DLD1 (cell line): ENCODE measurements around the gene RBM47.
"Not testable (repeated sequence)": the region's sequence is repeated elsewhere in the genome, so short reads cannot be mapped to it uniquely, and the experiment has no call there.

Experiments used
- in situ Hi-C: cut with HindIII; loops from 2 replicates; pipeline ENCODE4 v1.10.0; 2017; ENCODE audit warnings: low sequenced_read_pairs

RBM47 gene

DNA sequence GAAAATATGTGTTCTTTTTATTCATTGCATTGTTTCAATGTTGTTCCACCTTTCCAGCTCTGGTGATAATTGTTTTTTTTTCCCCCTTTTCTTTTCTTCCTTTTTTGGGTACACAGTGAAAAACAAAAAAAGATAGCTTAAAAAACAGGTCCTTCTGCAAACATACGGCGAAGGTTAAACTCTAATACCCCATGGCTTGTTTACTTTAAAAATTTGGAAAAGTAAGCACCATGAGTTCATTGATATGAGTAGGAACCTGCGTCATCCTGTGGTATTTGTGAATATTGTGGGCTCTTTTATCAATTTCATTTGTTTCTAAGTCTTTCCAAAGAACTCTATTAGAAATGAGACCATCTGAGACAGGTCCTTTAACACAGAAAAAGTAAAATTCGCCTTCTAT is 171.0 kb downstream of the RBM47 start:
- in situ Hi-C loops, result no loop called here

DNA sequence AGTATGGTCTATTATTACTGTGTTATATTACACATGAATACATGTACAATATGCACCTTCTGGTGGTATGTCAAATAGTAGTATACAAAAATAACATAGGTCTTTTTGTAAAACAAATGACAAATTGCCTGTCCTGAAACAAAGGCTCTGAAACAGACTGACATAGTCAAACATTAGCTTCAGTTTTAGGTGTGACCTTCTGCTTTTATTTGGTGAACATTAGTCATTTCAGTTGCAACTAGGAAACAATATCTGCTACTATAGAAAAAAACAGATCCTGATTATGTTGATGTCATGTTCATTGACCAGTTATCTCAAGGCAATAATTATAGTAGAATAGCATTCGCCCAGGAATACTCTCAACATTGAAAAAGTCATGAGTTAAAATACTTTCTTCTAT is 171.6 kb downstream of the RBM47 start:
- in situ Hi-C loops, result no loop called here

DNA sequence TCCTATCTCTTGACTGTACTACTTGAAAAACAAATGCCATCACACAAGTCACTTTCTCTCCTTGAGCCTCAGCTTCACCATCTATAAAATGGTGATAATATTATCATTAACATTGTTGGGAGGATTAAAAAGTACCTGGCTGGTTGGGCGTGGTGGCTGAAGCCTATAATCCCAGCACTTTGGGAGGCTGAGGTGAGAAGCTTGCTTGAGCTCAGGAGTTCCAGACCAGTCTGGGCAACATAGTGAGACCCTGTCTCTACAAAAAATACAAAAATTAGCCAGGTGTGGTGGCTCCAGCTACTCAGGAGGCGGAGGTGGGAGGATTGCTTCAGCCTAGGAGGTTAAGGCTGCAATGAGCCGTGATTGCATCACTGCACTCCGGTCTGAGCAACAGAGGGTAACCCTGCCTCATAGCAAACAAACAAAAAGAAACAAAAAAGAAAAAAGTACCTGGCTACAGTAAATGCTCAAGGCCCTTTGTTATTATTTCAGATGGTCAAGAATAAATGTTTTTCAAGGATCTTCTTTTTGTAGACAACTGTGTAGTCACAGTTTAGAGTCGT is 174.2 kb downstream of the RBM47 start:
- in situ Hi-C loops, result no loop called here

GRCh38 chr4:40454816-40455215 is 174.8 kb downstream of the RBM47 start:
- in situ Hi-C loops, result no loop called here

- in situ Hi-C loops, result no loop called here
These were observed 175.8 kb downstream of the RBM47 start for GRCh38 chr4:40453912-40454311.

- in situ Hi-C loops, result no loop called here
These were observed 180.8 kb downstream of the RBM47 start for GRCh38 chr4:40448875-40449274.

DNA sequence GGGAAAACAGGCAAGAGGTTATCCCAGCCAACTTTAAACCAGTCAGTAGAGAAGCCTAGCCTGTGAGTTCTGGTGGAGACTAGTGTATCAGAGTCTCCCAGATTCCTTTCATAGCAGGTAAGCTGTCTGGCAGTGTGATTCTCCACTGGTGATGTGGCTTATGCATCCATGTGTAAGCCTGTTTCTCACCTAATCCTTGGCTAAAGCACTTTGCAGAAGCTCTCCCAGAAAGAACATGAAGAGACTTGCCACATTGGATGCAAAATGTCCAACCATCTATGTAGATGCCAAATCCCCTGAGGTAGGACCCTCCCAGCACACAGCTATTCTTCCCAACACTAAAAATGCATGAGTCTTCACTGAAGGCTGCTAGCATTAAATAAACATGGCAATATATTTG is 182.8 kb downstream of the RBM47 start:
- in situ Hi-C loops, result no loop called here

DNA sequence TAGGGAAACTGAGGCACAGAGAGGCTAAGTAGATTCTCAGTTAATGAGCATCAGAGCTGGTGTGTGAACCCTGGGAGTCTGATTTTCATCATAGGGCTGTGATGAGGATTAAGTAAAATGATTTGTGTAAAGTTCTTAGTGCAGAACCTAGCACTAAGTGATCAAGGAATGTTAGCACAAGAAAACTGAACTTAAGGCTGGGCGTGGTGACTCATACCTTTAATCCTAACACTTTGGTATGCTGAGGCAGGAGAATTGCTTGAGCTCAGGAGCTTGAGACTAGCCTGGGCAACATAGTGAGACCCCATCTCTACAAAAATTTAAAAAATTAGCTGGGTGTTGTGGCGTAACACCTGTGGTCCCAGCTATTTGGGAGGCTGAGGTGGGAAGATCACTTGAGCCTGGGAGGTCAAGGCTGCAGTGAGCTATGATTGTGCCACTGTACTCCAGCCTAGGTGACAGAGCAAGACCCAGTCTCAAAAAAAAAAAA is 183.4 kb downstream of the RBM47 start:
- in situ Hi-C loops, result not testable (repeated sequence)

DNA sequence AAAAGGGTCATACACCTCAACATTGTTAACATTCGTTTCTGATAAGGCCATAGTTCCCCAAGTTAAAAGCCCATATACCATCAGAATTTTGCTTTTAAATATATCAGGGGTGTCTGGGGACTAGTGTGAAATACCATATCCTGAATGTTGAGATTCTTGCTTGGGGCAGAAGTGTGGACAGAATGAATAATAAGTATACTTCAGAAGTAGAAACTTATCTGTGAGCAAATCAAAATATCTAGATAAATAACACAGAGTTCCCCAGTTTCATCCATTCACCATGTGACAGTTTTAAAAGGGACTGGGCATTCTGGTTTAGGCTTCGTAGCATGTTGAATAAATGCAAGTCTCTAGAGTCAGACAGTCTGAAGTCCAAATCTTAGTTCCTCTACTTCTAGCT is 184.0 kb downstream of the RBM47 start:
- in situ Hi-C loops, result no loop called here

GRCh38 chr4:40441430-40441829 is 188.2 kb downstream of the RBM47 start:
- in situ Hi-C loops, result no loop called here

- in situ Hi-C loops, result no loop called here
These were observed 190.1 kb downstream of the RBM47 start for GRCh38 chr4:40439519-40439918.

GRCh38 chr4:40438384-40439026 is 191.2 kb downstream of the RBM47 start:
- in situ Hi-C loops, result no loop called here

DNA sequence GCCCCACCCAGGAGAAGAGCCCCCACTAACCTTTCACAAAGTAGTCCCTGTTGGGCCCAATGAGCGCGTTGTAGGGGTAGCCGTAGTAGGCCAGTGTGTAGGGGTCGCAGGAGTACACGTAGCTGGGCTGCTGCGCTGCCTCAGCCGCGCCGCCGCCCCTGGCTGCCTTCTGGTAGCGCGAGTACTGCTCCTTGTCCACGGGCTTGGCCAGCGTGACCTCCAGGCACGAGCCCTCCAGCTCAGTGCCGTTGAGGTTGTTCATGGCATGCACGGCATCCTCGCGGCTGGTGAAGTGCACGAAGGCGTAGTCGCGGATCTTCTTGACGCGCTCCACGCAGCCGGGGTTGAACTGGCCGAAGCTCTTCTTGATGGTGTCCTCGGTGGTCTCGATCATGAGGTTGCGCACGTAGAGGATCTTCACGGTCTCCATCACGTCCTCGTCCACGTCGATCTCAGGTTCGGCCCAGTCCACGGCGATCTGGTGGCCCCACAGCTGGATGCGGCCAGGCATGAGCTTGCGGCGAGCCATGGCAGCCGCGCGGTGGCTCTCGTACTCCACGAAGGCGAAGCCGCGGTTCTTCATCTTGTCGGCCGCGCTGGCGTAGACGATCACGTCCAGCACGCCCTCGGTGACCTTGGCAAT is 191.8 kb downstream of the RBM47 start:
- in situ Hi-C loops, result no loop called here

DNA sequence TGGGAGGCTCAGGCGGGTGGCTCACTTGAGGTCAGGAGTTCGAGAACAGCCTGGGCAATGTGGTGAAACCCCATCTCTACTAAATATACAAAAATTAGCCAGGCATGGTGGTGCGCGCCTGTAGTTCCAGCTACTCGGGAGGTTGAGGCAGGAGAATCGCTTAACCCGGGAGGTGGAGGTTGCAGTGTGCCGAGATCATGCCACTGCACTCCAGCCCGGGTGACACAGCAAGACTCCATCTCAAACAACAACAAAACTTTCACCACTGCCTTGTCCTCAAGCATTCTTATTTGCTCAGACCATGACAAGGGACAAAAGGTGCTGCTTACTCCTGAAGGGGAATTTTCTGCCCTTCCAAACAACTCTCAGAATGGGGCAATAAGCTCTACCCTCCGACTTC is 194.4 kb downstream of the RBM47 start:
- in situ Hi-C loops, result not testable (repeated sequence)

- in situ Hi-C loops, result no loop called here
These were observed 195.5 kb downstream of the RBM47 start for GRCh38 chr4:40434126-40434687.

GRCh38 chr4:40432504-40432903 is 197.2 kb downstream of the RBM47 start:
- in situ Hi-C loops, result no loop called here

DNA sequence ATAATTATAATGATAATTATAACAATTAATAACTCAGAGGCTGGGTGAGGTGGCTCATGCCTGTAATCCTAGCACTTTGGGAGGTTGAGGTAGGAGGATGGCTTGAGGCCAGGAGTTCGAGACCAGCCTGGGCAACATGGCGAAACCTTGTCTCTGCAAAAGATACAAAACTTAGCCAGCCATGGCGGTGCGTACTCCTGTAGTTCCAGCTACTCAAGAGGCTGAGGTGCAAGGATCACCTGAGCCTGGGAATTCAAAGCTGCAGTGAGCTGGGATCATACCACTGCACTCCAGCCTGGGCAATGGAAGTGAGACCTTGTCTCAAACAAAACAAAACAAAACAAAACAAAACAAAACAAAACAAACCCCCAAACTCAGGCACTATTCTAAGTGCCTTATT is 201.8 kb downstream of the RBM47 start:
- in situ Hi-C loops, result not testable (repeated sequence)

GRCh38 chr4:40427128-40427527 is 202.5 kb downstream of the RBM47 start:
- in situ Hi-C loops, result no loop called here

GRCh38 chr4:40425799-40426574 is 203.7 kb downstream of the RBM47 start:
- in situ Hi-C loops, result no loop called here

- in situ Hi-C loops, result no loop called here
These were observed 205.9 kb downstream of the RBM47 start for GRCh38 chr4:40423735-40424134.
